NOMO-1 treated with DMSO at 0.1 percent for 48 hours (cell line): ENCODE results near the gene LHX8.

Experiments
- DNase-seq: peaks from one replicate; lab custom pipeline; 2025; ENCODE audit not compliant: unreplicated experiment; lab: John Stamatoyannopoulos, UW

The LHX8 gene

GRCh38 chr1:75203415-75204277 is 69.5 kb downstream of the LHX8 start:
- DNase-seq: peak; percentile 46

GRCh38 chr1:75208862-75209261 is 74.7 kb downstream of the LHX8 start:
- DNase-seq: no peak
